Suprapubic skin (tissue), 4 donors: ENCODE results near the gene PKN1. TPM values are rescaled to one million over a fixed set of nuclear protein-coding genes. Genes with fewer than 3 reads are reported as not detected.

Experiments
- DNase-seq, 2 donors: peaks; one replicate each; pipeline ENCODE4 v3.0.0-alpha.2; 2019; ENCODE audit warnings: low spot score in 2 of 2
- H3K27ac ChIP-seq: fragments of 200-600 bp; sonication (generic); one replicate; pipeline ENCODE4 v1.5.1; 2019
- H3K27me3 ChIP-seq: fragments of 200-600 bp; sonication (generic); one replicate; pipeline ENCODE4 v1.5.1; 2019
- H3K36me3 ChIP-seq: fragments of 200-600 bp; sonication (generic); one replicate; pipeline ENCODE4 v1.5.1; 2019
- H3K4me1 ChIP-seq: fragments of 200-600 bp; sonication (generic); one replicate; pipeline ENCODE4 v1.5.1; 2019
- H3K4me3 ChIP-seq: fragments of 200-600 bp; sonication (generic); one replicate; pipeline ENCODE4 v1.5.1; 2019; ENCODE audit warnings: mild to moderate bottlenecking
- H3K9me3 ChIP-seq: fragments of 200-600 bp; sonication (generic); one replicate; pipeline ENCODE4 v1.5.1; 2019
- EP300 ChIP-seq: sonication (generic); formaldehyde crosslinking; IDR thresholded peaks from one replicate; pipeline ENCODE4 v1.6.1; 2017; ENCODE audit warnings: antibody characterized with exemption
- POLR2A ChIP-seq, 2 donors: fragments of 450-650 bp; IDR thresholded peaks; one replicate each; pipeline ENCODE4 v1.6.1; 2017; ENCODE audit warnings: antibody characterized with exemption in 2 of 2, mild to moderate bottlenecking in 2 of 2, moderate library complexity in 2 of 2
- POLR2AphosphoS5 ChIP-seq, 3 donors: sonication (generic); formaldehyde crosslinking; IDR thresholded peaks; one replicate each; pipeline ENCODE4 v1.6.1; 2017; ENCODE audit warnings: antibody characterized with exemption in 3 of 3
- WGBS: methylation state at CpG from one replicate; pipeline ENCODE4 v1.1.5; 2018; 5-methylcytosine and 5-hydroxymethylcytosine counted together
- total RNA-seq, 4 donors: library from RNA; depleted of rRNA; stranded (reverse); fragments of >200 nt; gene quantifications; one replicate each; pipeline ENCODE4 v1.1.0, GENCODE V29; 2016
- TF ChIP-seq, protein P1 (sequence below), 2 donors: fragments of 200-600 bp in 1 of 2; fragments of 450-650 bp in 1 of 2; sonication (generic) in 1 of 2; IDR thresholded peaks; one replicate each; pipeline ENCODE4 v1.5.1; 2016 to 2019; ENCODE audit warnings: antibody characterized with exemption in 2 of 2, mild to moderate bottlenecking in 1 of 2, moderate library complexity in 1 of 2

PKN1 gene
- total RNA-seq, 4 donors from 2014 or later: 8.6 to 21.2 (median 14.9) TPM

DNA sequence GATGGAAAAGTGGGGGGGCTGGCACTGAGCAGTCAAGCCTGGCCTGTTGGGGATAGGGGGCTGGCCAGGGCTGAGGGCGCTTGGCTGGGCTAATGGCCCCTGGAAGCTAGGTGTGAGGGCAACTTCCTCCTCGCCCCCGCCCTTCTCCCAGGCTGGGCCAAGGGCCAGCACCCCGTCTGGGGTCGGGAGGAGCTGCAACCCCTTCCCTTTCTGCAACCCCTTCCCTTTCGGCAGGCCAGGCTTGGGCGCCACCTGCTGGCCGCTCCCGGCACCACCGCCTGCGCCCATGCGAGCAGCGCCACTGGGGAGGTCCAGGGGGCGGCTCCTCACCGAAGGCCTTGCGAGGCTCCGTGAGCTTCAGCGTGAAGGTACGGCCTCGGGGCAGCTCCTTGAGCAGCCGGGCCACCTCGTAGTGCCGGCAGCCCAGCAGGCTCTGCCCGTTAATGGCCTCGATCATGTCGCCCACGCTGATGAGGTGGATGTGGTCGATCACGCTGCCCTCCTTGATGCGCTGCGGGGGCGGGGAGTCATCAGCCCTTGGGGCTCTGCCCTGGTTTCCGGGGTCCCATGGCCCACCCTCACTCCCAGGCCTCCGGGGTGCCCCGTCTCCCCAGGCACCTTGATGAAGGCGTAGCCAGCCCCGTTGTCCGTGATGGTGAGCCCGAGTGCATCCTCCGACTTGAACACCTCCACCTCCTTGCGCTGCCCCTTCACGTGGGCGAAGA lies 47.0 kb downstream of the PKN1 start:
- no peaks in the 10 kb centered on the region for H3K27me3 ChIP-seq
- no peaks in the 10 kb centered on the region for H3K9me3 ChIP-seq
- TF ChIP-seq, protein P1, sequence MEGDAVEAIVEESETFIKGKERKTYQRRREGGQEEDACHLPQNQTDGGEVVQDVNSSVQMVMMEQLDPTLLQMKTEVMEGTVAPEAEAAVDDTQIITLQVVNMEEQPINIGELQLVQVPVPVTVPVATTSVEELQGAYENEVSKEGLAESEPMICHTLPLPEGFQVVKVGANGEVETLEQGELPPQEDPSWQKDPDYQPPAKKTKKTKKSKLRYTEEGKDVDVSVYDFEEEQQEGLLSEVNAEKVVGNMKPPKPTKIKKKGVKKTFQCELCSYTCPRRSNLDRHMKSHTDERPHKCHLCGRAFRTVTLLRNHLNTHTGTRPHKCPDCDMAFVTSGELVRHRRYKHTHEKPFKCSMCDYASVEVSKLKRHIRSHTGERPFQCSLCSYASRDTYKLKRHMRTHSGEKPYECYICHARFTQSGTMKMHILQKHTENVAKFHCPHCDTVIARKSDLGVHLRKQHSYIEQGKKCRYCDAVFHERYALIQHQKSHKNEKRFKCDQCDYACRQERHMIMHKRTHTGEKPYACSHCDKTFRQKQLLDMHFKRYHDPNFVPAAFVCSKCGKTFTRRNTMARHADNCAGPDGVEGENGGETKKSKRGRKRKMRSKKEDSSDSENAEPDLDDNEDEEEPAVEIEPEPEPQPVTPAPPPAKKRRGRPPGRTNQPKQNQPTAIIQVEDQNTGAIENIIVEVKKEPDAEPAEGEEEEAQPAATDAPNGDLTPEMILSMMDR (IDR thresholded peaks at IDR 0.05): peak; percentile 21 to 81
- TF ChIP-seq POLR2A (IDR thresholded peaks at IDR 0.05): no peak
- WGBS: 73% methylated on average over 24 of the region's 43 CpGs
- DNase-seq: peak in 1 of 2 donors; percentile 68
- H3K36me3 ChIP-seq: peaks cover 67% of the 10 kb centered on the region
- no peak overlapping the region for H3K27ac ChIP-seq
- peaks cover 29% of the 10 kb centered on the region for H3K4me1 ChIP-seq
- no peak overlapping the region for H3K4me3 ChIP-seq

DNA sequence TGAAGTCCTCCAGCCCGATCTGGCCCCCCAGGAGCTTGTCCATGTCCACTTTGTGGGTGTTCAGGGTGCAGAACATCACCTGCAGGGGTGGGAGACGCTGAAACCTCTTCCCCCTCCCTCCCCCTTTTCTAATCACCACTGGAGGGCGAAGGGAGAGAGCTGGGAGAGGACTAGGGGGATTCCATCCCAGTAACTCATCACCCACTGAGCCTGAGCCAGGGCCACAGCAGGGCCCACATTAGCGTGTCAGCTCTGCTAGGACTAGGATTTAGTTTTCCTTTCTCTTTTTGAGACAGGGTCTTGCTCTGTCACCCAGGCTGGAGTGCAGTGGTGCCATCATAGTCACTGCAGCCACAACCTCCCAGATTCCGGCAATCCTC lies 47.6 kb downstream of the PKN1 start:
- Histone ChIP-seq H3K4me1 (peaks cover 24% of the 10 kb centered on the region), H3K27me3 (no peaks in the 10 kb centered on the region), H3K36me3 (peaks cover 67% of the 10 kb centered on the region), H3K27ac (no peak overlapping the region), H3K9me3 (no peaks in the 10 kb centered on the region), H3K4me3 (no peak overlapping the region)
- 87% methylated on average over 5 of the region's 5 CpGs for WGBS
- TF ChIP-seq POLR2A (IDR thresholded peaks at IDR 0.05) (no peak), EP300 (no peak), POLR2AphosphoS5 (IDR thresholded peaks at IDR 0.05) (no peak)
- TF ChIP-seq, protein P1 (IDR thresholded peaks at IDR 0.05): no peak
- no peak for DNase-seq

DNA sequence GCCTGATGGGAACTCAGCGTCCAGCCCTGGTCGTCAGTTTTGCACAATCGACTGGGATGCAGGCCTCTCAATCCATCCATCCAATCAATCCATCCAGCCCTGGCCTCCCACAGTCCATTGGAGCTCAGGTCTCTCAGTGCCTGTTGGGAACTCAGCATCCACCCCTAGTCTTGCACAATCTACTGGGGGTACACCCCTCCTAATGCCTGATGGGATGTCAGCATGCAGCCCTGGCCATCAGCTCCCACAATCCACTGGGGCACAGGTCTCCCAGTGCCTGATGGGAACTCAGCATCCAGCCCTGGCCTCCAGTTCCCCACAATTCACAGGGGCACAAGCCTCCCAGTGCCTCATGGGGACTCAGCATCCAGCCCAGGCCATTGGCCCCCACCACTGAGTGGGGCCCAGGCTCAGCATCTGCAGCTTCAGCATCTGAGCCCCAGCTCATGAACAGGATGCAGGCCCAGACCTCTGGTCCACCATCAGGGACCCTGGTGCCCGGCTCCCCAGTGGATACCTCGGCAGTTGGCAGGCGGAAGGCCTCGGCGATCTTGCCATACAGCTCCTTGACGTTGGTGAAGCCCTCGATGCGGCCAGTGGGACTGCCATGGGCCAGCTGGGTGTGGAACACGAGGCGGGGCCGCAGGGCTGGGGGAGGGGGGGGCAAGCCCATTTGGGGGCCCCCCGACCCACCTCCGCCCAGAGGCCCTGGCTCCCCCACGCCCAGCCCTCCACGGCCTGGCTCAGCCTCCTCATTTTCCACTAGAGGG lies 49.3 kb downstream of the PKN1 start:
- TF ChIP-seq EP300: no peak
- no peak for TF ChIP-seq POLR2AphosphoS5 (IDR thresholded peaks at IDR 0.05)
- TF ChIP-seq, protein P1 (IDR thresholded peaks at IDR 0.05): no peak
- no peak for TF ChIP-seq POLR2A (IDR thresholded peaks at IDR 0.05)
- H3K4me1 ChIP-seq: peaks cover 8% of the 10 kb centered on the region
- no peaks in the 10 kb centered on the region for H3K27me3 ChIP-seq
- peak in 1 of 2 donors; percentile 66 for DNase-seq
- no peak overlapping the region for H3K27ac ChIP-seq
- no peaks in the 10 kb centered on the region for H3K9me3 ChIP-seq
- H3K4me3 ChIP-seq: no peak overlapping the region
- WGBS: 90% methylated on average over 9 of the region's 18 CpGs
- peaks cover 68% of the 10 kb centered on the region for H3K36me3 ChIP-seq

DNA sequence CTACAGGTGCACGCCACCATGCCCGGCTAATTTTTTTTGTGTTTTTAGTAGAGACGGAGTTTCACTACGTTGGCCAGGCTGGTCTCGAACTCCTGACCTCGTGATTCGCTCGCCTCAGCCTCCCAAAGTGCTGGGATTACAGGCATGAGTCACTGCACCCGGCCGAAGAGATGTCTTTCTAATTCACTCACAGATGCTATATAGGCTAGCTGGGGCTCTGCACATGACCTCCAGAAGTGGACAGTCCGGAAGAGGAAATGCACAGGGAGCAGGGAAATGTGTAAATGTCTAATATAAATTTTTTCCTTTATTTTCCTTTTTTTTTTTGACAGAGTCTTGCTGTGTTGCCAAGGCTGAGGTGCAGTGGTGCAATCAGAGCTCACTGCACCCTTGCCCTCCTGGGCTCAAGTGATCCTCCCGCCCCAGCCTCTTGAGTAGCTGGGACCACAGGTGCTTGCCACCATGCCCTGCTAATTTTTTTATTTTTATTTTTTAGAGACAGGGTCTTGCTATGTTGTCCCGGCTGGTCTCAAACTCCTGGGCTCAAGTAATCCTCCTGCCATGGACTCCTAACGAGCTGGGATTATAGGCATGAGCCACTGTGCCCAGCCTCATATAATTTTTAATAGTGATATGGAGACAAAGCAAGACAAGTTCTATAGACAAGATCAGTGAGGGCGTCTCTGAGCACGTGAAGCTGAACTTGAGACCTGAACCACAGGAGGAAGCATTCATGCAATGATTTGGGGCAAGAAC lies 54.4 kb downstream of the PKN1 start:
- TF ChIP-seq, protein P1 (IDR thresholded peaks at IDR 0.05): no peak
- no peak for TF ChIP-seq EP300
- no peak for TF ChIP-seq POLR2AphosphoS5 (IDR thresholded peaks at IDR 0.05)
- no peak for TF ChIP-seq POLR2A (IDR thresholded peaks at IDR 0.05)

More for the DNA sequence above, 54.4 kb downstream of the PKN1 start:
- WGBS: 93% methylated on average over 16 of the region's 16 CpGs
- peaks cover 65% of the 10 kb centered on the region for H3K36me3 ChIP-seq
- H3K27me3 ChIP-seq: no peaks in the 10 kb centered on the region
- H3K4me1 ChIP-seq: no peaks in the 10 kb centered on the region
- no peak overlapping the region for H3K27ac ChIP-seq
- no peaks in the 10 kb centered on the region for H3K9me3 ChIP-seq
- no peak for DNase-seq
- no peak overlapping the region for H3K4me3 ChIP-seq
